GM13977 (cell line): ENCODE results near the gene LMTK3.

ENCODE experiments used
- DNase-seq: peaks from one replicate; pipeline ENCODE4 v3.0.0; 2012; ENCODE audit warnings: low spot score
- in situ Hi-C: fragments of 300-500 bp; cut with MboI; formaldehyde crosslinking; loops from one replicate; pipeline ENCODE4 v1.12.0; 2022; ENCODE audit warnings: low sequenced_read_pairs, low pct_unique_long_range_greater_than_20kb, mixed read lengths, inconsistent platforms; ENCODE audit not compliant: unreplicated experiment
- TF ChIP-seq, protein P1 (sequence below): IDR thresholded peaks from 2 replicates; pipeline ENCODE4 v1.5.1; 2012; ENCODE audit warnings: mild to moderate bottlenecking, control low read depth; ENCODE audit not compliant: insufficient read depth; ENCODE audit errors: extremely low read depth, missing control alignments

Gene LMTK3

GRCh38 chr19:48443731-48444128 lies 67.9 kb downstream of the LMTK3 start:
- TF ChIP-seq, protein P1, sequence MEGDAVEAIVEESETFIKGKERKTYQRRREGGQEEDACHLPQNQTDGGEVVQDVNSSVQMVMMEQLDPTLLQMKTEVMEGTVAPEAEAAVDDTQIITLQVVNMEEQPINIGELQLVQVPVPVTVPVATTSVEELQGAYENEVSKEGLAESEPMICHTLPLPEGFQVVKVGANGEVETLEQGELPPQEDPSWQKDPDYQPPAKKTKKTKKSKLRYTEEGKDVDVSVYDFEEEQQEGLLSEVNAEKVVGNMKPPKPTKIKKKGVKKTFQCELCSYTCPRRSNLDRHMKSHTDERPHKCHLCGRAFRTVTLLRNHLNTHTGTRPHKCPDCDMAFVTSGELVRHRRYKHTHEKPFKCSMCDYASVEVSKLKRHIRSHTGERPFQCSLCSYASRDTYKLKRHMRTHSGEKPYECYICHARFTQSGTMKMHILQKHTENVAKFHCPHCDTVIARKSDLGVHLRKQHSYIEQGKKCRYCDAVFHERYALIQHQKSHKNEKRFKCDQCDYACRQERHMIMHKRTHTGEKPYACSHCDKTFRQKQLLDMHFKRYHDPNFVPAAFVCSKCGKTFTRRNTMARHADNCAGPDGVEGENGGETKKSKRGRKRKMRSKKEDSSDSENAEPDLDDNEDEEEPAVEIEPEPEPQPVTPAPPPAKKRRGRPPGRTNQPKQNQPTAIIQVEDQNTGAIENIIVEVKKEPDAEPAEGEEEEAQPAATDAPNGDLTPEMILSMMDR = no peak
- DNase-seq = peak; percentile 56
- in situ Hi-C loops = no loop called here

DNA sequence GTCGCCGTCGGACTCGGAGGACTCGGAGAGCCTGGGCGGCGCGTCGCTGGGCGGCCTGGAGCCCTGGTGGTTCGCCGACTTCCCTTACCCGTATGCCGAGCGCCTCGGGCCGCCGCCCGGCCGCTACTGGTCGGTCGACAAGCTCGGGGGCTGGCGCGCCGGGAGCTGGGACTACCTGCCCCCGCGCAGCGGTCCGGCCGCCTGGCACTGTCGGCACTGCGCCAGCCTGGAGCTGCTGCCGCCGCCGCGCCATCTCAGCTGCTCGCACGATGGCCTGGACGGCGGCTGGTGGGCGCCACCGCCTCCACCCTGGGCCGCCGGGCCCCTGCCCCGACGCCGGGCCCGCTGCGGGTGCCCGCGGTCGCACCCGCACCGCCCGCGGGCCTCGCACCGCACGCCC lies 68.4 kb downstream of the LMTK3 start:
- in situ Hi-C loops = no loop called here
- peak; percentile 53 for DNase-seq
- TF ChIP-seq, protein P1 = no peak

DNA sequence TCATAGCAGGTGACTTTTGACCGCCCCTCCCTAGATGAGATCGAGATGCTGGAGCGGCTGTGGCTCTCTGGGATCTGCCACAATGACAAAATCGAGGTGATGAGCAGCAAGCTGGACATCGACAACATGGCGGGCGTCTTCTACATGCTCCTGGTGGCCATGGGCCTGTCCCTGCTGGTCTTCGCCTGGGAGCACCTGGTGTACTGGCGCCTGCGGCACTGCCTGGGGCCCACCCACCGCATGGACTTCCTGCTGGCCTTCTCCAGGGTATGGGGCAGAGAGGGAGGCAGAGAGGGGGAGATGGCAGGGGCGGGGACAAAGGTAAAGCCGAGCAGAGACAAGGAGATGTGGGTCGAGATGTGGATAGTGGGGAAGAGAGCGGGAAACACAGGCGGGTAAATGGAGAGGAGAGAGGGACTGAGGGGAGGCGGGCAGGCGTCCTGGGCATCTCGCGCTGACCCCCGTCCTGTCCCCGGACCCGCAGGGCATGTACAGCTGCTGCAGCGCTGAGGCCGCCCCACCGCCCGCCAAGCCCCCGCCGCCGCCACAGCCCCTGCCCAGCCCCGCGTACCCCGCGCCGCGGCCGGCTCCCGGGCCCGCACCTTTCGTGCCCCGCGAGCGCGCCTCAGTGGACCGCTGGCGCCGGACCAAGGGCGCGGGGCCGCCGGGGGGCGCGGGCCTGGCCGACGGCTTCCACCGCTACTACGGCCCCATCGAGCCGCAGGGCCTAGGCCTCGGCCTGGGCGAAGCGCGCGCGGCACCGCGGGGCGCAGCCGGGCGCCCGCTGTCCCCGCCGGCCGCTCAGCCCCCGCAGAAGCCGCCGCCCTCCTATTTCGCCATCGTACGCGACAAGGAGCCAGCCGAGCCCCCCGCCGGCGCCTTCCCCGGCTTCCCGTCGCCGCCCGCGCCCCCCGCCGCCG lies 69.3 kb downstream of the LMTK3 start:
- in situ Hi-C loops = no loop called here
- TF ChIP-seq, protein P1 = no peak
- peak; percentile 21 for DNase-seq

- no peak for DNase-seq
- in situ Hi-C loops = no loop called here
- TF ChIP-seq, protein P1 = no peak
Measured at GRCh38 chr19:48441360-48442050, 70.1 kb downstream of the LMTK3 start.

- DNase-seq = no peak
- in situ Hi-C loops = no loop called here
- TF ChIP-seq, protein P1 = no peak
Measured at GRCh38 chr19:48436586-48436985, 75.0 kb downstream of the LMTK3 start.
